ENCODE measurements around the gene CADPS2. TPM values are rescaled to one million over a fixed set of nuclear protein-coding genes. Genes with fewer than 3 reads are reported as not detected.

CADPS2 gene
- total and polyA plus RNA-seq, 10 of the 15 experiments (the other 5 are each of a cell fraction or from before 2014, with no cell fraction given), result 0.05 to 7.5 (median 0.25) TPM

- Histone ChIP-seq H3K27me3 (replicated peaks in 1 of 2; ENCODE audit: control insufficient read depth in 2 of 2, insufficient read depth in 2 of 2, low read length in 1 of 2) (no peaks in the 10 kb centered on the region), H3K9me3 (replicated peaks; ENCODE audit: control insufficient read depth, insufficient read depth, low read length) (no peaks in the 10 kb centered on the region), H3K9ac (ENCODE audit: control insufficient read depth, insufficient read depth, low read length) (no peak overlapping the region), H3K79me2 (ENCODE audit: control insufficient read depth, insufficient read depth, low read length) (no peaks in the 10 kb centered on the region), H3K27ac (ENCODE audit: control insufficient read depth, insufficient read depth) (no peak overlapping the region), H2AFZ (ENCODE audit: control insufficient read depth, low read depth, low read length) (no peak overlapping the region), H3K36me3 (ENCODE audit: control insufficient read depth in 2 of 2, insufficient read depth in 2 of 2, low read length in 1 of 2) (no peaks in the 10 kb centered on the region), H4K20me1 (ENCODE audit: control insufficient read depth, insufficient read depth) (no peaks in the 10 kb centered on the region), H3K4me2 (ENCODE audit: control insufficient read depth, insufficient read depth) (no peak overlapping the region), H3K4me1 (ENCODE audit: control insufficient read depth, insufficient read depth, low read length) (no peaks in the 10 kb centered on the region), H3K4me3 (no peak overlapping the region)
- BruUV-seq (replicated peaks), result no TSS peak
- TF ChIP-seq ZNF24 (IDR thresholded peaks at IDR 0.05) (no peak), CUX1 (IDR thresholded peaks at IDR 0.05; ENCODE audit: insufficient replicate concordance, low read depth, low read length) (no peak), ZNF207 (IDR thresholded peaks at IDR 0.05; ENCODE audit: borderline replicate concordance) (no peak), SREBF1 (IDR thresholded peaks at IDR 0.05; ENCODE audit: low read length) (no peak), NBN (IDR thresholded peaks at IDR 0.05) (no peak), BCLAF1 (IDR thresholded peaks at IDR 0.05) (no peak), MYB (IDR thresholded peaks at IDR 0.05; ENCODE audit: borderline replicate concordance, low read depth, low read length) (no peak), SIX5 (IDR thresholded peaks at IDR 0.05; ENCODE audit: low read depth, low read length, severe bottlenecking) (no peak), CBX5 (IDR thresholded peaks at IDR 0.05; ENCODE audit: low read depth) (no peak), ZNF384 (IDR thresholded peaks at IDR 0.05; ENCODE audit: borderline replicate concordance, low read depth, low read length) (no peak), RBBP5 (conservative IDR thresholded peaks at IDR 0.05) (no peak), RAD51 (IDR thresholded peaks at IDR 0.05) (no peak), MTA2 (IDR thresholded peaks at IDR 0.05; ENCODE audit: low read depth) (no peak)
- TF ChIP-seq, protein P1, sequence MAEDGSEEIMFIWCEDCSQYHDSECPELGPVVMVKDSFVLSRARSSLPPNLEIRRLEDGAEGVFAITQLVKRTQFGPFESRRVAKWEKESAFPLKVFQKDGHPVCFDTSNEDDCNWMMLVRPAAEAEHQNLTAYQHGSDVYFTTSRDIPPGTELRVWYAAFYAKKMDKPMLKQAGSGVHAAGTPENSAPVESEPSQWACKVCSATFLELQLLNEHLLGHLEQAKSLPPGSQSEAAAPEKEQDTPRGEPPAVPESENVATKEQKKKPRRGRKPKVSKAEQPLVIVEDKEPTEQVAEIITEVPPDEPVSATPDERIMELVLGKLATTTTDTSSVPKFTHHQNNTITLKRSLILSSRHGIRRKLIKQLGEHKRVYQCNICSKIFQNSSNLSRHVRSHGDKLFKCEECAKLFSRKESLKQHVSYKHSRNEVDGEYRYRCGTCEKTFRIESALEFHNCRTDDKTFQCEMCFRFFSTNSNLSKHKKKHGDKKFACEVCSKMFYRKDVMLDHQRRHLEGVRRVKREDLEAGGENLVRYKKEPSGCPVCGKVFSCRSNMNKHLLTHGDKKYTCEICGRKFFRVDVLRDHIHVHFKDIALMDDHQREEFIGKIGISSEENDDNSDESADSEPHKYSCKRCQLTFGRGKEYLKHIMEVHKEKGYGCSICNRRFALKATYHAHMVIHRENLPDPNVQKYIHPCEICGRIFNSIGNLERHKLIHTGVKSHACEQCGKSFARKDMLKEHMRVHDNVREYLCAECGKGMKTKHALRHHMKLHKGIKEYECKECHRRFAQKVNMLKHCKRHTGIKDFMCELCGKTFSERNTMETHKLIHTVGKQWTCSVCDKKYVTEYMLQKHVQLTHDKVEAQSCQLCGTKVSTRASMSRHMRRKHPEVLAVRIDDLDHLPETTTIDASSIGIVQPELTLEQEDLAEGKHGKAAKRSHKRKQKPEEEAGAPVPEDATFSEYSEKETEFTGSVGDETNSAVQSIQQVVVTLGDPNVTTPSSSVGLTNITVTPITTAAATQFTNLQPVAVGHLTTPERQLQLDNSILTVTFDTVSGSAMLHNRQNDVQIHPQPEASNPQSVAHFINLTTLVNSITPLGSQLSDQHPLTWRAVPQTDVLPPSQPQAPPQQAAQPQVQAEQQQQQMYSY (CRISPR knock-in tag; IDR thresholded peaks at IDR 0.05), result no peak
- ChIA-PET RAD21 (ENCODE audit: unreplicated experiment) (interaction anchor here (0.9 to 3.4 kb wide), 4 partner anchors 9 to 76 kb away, joined by 3 to 26 read pairs (median 8); no protein-coding TSS in a partner anchor), POLR2A (interaction anchor here (1.0 kb wide), 1 partner anchor 11 kb away, joined by 3 read pairs; no protein-coding TSS in a partner anchor), CTCF (interaction anchor here (0.9 to 3.2 kb wide), 6 partner anchors 8 to 437 kb away, joined by 3 to 21 read pairs (median 6); no protein-coding TSS in a partner anchor), SMC1A (ENCODE audit: uncharacterized antibody, unreplicated experiment) (interaction anchor here (0.9 to 5.3 kb wide), 11 partner anchors 10 to 98 kb away, joined by 3 to 60 read pairs (median 4); no protein-coding TSS in a partner anchor)
- intact Hi-C loops (cut with micrococcal nuclease; ENCODE audit: unreplicated experiment), result no loop called here
- FAIRE-seq (no peak), ATAC-seq (no peak), DNase-seq (ENCODE audit: low read depth, low spot score) (no peak)
- in situ Hi-C loops (cut with MboI), result no loop called here
These were observed 158.9 kb downstream of the CADPS2 start for GRCh38 chr7:122727354-122727753.
